SHP77 (cell line): ENCODE data around the gene PICK1.
"Not testable (repeated sequence)": the region's sequence is repeated elsewhere in the genome, so short reads cannot be mapped to it uniquely, and the experiment has no call there.

ENCODE experiments used
- DNase-seq, 2 experiments: peaks; one replicate each; lab custom pipeline; 2025; lab: John Stamatoyannopoulos, UW

The PICK1 gene

GRCh38 chr22:38117556-38117955, 60.4 kb downstream of the PICK1 start:
- not testable (repeated sequence) for DNase-seq

- no peak for DNase-seq
These were observed 61.0 kb downstream of the PICK1 start for GRCh38 chr22:38118182-38118581.

DNA sequence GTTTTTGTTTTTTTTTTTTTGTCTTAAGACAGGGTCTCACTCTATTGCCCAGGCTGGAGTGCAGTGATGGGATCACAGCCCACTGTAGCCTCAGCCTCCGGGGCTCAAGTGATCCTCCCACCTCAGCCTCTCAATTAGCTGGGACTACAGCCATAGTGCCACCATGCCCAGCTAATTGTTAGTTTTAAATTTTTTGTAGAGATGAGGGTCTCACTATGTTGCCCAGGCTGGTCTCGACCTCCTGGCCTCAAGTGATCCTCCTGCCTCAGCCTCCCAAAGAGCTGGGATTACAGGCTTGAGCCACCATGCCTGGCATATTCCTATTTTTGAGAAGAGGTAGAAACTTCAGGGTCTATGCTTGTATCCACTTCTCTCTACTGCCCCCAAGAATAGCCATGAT, 61.5 kb downstream of the PICK1 start:
- not testable (repeated sequence) for DNase-seq

- DNase-seq = no peak
These were observed 63.3 kb downstream of the PICK1 start for GRCh38 chr22:38120359-38121110.

- no peak for DNase-seq
These were observed 65.4 kb downstream of the PICK1 start for GRCh38 chr22:38122616-38123015.

- DNase-seq = no peak
These were observed 67.2 kb downstream of the PICK1 start for GRCh38 chr22:38124236-38124974.

GRCh38 chr22:38125038-38125610, 67.9 kb downstream of the PICK1 start:
- DNase-seq = no peak
